GM12878 (cell line): Measurements from ENCODE around the gene RAD18. TPM values are rescaled to one million over a fixed set of nuclear protein-coding genes. Genes with fewer than 3 reads are reported as not detected.

ENCODE experiments used
- ATAC-seq: fragments of 200-7000 bp; cut with Tn5 transposase; 3 replicates; pipeline ENCODE4 v1.9.1; 2020; ENCODE audit warnings: mild to moderate bottlenecking, moderate library complexity
- BruUV-seq: library from RNA; stranded (reverse); fragments of 400-500 nt; replicated peaks from 2 replicates; lab custom pipeline; 2021; lab: Mats Ljungman, UMichigan
- CTCF ChIA-PET: fragments of 300-600 bp; sonication (Branson Sonifier 250); formaldehyde crosslinking; extraction: SDS; loops from one replicate; lab custom pipeline; 2021; ENCODE audit warnings: inconsistent platforms; lab: Yijun Ruan, JAX
- POLR2A ChIA-PET: fragments of 350-600 bp; formaldehyde crosslinking; extraction: SDS; loops from one replicate; lab custom pipeline; 2021; ENCODE audit warnings: inconsistent platforms; lab: Charles Lee
- RAD21 ChIA-PET: fragments of 300-600 bp; sonication (Branson Sonifier 250); formaldehyde crosslinking; loops from one replicate; lab custom pipeline; 2023; ENCODE audit warnings: antibody characterized with exemption; ENCODE audit not compliant: unreplicated experiment; lab: Charles Lee
- SMC1A ChIA-PET: fragments of 300-600 bp; sonication (Branson Sonifier 250); formaldehyde crosslinking; loops from one replicate; lab custom pipeline; 2023; ENCODE audit not compliant: unreplicated experiment, uncharacterized antibody; lab: Charles Lee
- DNase-seq: peaks from one replicate; pipeline ENCODE4 v3.0.0-alpha.2; 2011; ENCODE audit warnings: low read depth, low spot score
- FAIRE-seq: peaks from 3 replicates; lab custom pipeline; 2011; peaks lifted over from hg19 to GRCh38; lab: Jason Lieb, UNC
- H2AFZ ChIP-seq: 2 replicates; pipeline ENCODE4 v1.6.0; 2011; ENCODE audit warnings: low read depth, low read length, control low read depth; ENCODE audit not compliant: control insufficient read depth
- H3K27ac ChIP-seq: 2 replicates; pipeline ENCODE4 v1.5.1; 2011; ENCODE audit warnings: control low read depth; ENCODE audit not compliant: control insufficient read depth, insufficient read depth
- H3K27me3 ChIP-seq, 2 experiments: replicated peaks in 1 of 2; 2 replicates each; pipeline versions ENCODE4 v1.6.0 to v1.6.1; 2011; ENCODE audit warnings: low read length in 1 of 2; ENCODE audit not compliant: control insufficient read depth in 2 of 2, insufficient read depth in 2 of 2
- H3K36me3 ChIP-seq, 2 experiments: 2 replicates each; pipeline ENCODE4 v1.5.1; 2011; ENCODE audit warnings: low read length in 1 of 2; ENCODE audit not compliant: control insufficient read depth in 2 of 2, insufficient read depth in 2 of 2
- H3K4me1 ChIP-seq: 2 replicates; pipeline ENCODE4 v1.6.1; 2011; ENCODE audit warnings: mild to moderate bottlenecking, low read length, moderate library complexity, mixed read lengths; ENCODE audit not compliant: control insufficient read depth, insufficient read depth
- H3K4me2 ChIP-seq: 2 replicates; pipeline ENCODE4 v1.6.0; 2011; ENCODE audit warnings: control low read depth; ENCODE audit not compliant: control insufficient read depth, insufficient read depth
- H3K4me3 ChIP-seq: fragments of 200-600 bp; sonication (generic); 2 replicates; pipeline ENCODE4 v1.5.1; 2016
- H3K79me2 ChIP-seq: 2 replicates; pipeline ENCODE4 v1.6.0; 2011; ENCODE audit warnings: low read length; ENCODE audit not compliant: control insufficient read depth, insufficient read depth
- H3K9ac ChIP-seq: 2 replicates; pipeline ENCODE4 v1.8.0; 2011; ENCODE audit warnings: low read length, control low read depth, mixed read lengths; ENCODE audit not compliant: control insufficient read depth, insufficient read depth
- H3K9me3 ChIP-seq: replicated peaks from 3 replicates; pipeline ENCODE4 v1.5.1; 2011; ENCODE audit warnings: mild to moderate bottlenecking, low read length; ENCODE audit not compliant: control insufficient read depth, insufficient read depth
- H4K20me1 ChIP-seq: 2 replicates; pipeline ENCODE4 v1.6.0; 2011; ENCODE audit not compliant: control insufficient read depth, insufficient read depth
- BCLAF1 ChIP-seq: fragments of 450-650 bp; IDR thresholded peaks from 2 replicates; pipeline ENCODE4 v1.6.1; 2017; ENCODE audit warnings: antibody characterized with exemption, mild to moderate bottlenecking, moderate library complexity
- CBFB ChIP-seq: IDR thresholded peaks from 2 replicates; pipeline ENCODE4 v1.6.1; 2016; ENCODE audit warnings: antibody characterized with exemption, low read depth
- CEBPB ChIP-seq, 2 experiments: fragments of 150-350 bp in 1 of 2; IDR thresholded peaks; 2 replicates each; pipeline ENCODE4 v1.6.1; 2012 to 2014; ENCODE audit warnings: low read depth in 2 of 2, low read length in 2 of 2, borderline replicate concordance in 1 of 2, inconsistent platforms in 1 of 2
- CHD4 ChIP-seq: fragments of 200-600 bp; sonication (generic); IDR thresholded peaks from 2 replicates; pipeline ENCODE4 v1.6.1; 2016; ENCODE audit warnings: mild to moderate bottlenecking
- HDGF ChIP-seq: fragments of 450-650 bp; IDR thresholded peaks from 2 replicates; pipeline ENCODE4 v1.6.1; 2016; ENCODE audit warnings: antibody characterized with exemption
- IRF5 ChIP-seq: fragments of 450-650 bp; IDR thresholded peaks from 2 replicates; pipeline ENCODE4 v1.6.1; 2017; ENCODE audit warnings: borderline replicate concordance
- MEF2A ChIP-seq: IDR thresholded peaks from 2 replicates; pipeline ENCODE4 v1.6.1; 2011; ENCODE audit warnings: low read depth, mild to moderate bottlenecking, low read length, moderate library complexity; ENCODE audit not compliant: insufficient read depth
- NR2F1 ChIP-seq: fragments of 450-650 bp; conservative IDR thresholded peaks from 2 replicates; pipeline ENCODE4 v1.6.1; 2017; ENCODE audit warnings: mild to moderate bottlenecking
- POLR2A ChIP-seq: IDR thresholded peaks from 2 replicates; pipeline ENCODE4 v1.6.1; 2011; ENCODE audit warnings: low read depth, mild to moderate bottlenecking, low read length
- ZNF207 ChIP-seq: fragments of 450-650 bp; IDR thresholded peaks from 2 replicates; pipeline ENCODE4 v1.6.1; 2014; ENCODE audit warnings: antibody characterized with exemption, mild to moderate bottlenecking, borderline replicate concordance
- ZNF592 ChIP-seq: fragments of 450-650 bp; IDR thresholded peaks from 2 replicates; pipeline ENCODE4 v1.6.1; 2017; ENCODE audit warnings: mild to moderate bottlenecking, moderate library complexity
- WGBS: methylation state at CpG from one replicate; pipeline ENCODE4 v1.1.6; 2016; ENCODE audit warnings: low lambda C conversion rate; ENCODE audit not compliant: insufficient replicate concordance, insufficient coverage; ENCODE audit errors: missing lambda C conversion rate; 5-methylcytosine and 5-hydroxymethylcytosine counted together
- in situ Hi-C: fragments of 300-500 bp; cut with MboI; formaldehyde crosslinking; loops from 9 replicates; pipeline ENCODE4 v1.14.3; 2018; ENCODE audit warnings: mixed read lengths
- intact Hi-C: fragments of 100-400 bp; cut with micrococcal nuclease; formaldehyde crosslinking; loops from one replicate; pipeline ENCODE4 v1.14.2; 2022; ENCODE audit not compliant: unreplicated experiment
- polyA plus RNA-seq, 11 experiments: library from polyadenylated mRNA; depleted of rRNA in 4 of 11; unstranded in 6 of 11; stranded (reverse) in 5 of 11; fragments of >200 nt; fragmentation: Nextera tagmentation in 4 of 11; fragmentation: Illumina TruSeq in 1 of 11; extraction: Ambion mirVana in 4 of 11; extraction: Trizol in 1 of 11; gene quantifications; 1 replicate in 1 of 11; 2 replicates in 10 of 11; pipeline versions ENCODE4 v1.2.1 to v1.2.3, GENCODE V29; 2011 to 2016; ENCODE audit warnings: inconsistent platforms in 2 of 11, missing spikeins in 2 of 11, low read depth in 1 of 11
- total RNA-seq, 4 experiments: library from RNA; depleted of rRNA in 3 of 4; stranded (reverse); fragments of >200 nt in 3 of 4; fragmentation: Illumina TruSeq in 1 of 4; extraction: Trizol in 1 of 4; gene quantifications; 2 replicates each; pipeline versions ENCODE4 v1.2.1 to v1.2.3, GENCODE V29; 2013 to 2021

RAD18 gene
- total and polyA plus RNA-seq, 10 of the 15 experiments (the other 5 are each of a cell fraction or from before 2014, with no cell fraction given): 8.7 to 38.6 (median 19.2) TPM

- Histone ChIP-seq H3K4me3 (no peak overlapping the region), H3K4me1 (no peaks in the 10 kb centered on the region), H3K4me2 (no peak overlapping the region), H3K9me3 (no peaks in the 10 kb centered on the region; the same call in 1 of the 3 replicates), H3K9ac (no peak overlapping the region), H3K36me3 (peaks cover 0 to 10% of the 10 kb centered on the region in 2 experiments; a peak in 3 of 4 replicates), H3K27ac (no peak overlapping the region), H4K20me1 (no peaks in the 10 kb centered on the region), H3K27me3 (no peaks in the 10 kb centered on the region), H3K79me2 (no peaks in the 10 kb centered on the region), H2AFZ (no peak overlapping the region)
- WGBS: 88% methylated on average over 4 of the region's 4 CpGs
- TF ChIP-seq CHD4 (no peak), NR2F1 (no peak), CEBPB (IDR thresholded peaks at IDR 0.05; ENCODE audit: borderline replicate concordance in 1 of 2, low read depth in 2 of 2, low read length in 2 of 2) (no peak), CBFB (no peak), ZNF592 (no peak), BCLAF1 (no peak), IRF5 (no peak), MEF2A (no peak), ZNF207 (no peak), POLR2A (no peak), HDGF (no peak)
- ChIA-PET POLR2A (no interaction called here), SMC1A (interaction anchor here (1.2 kb wide), 1 partner anchor 18 kb away, joined by 3 read pairs; no protein-coding TSS in a partner anchor), RAD21 (no interaction called here), CTCF (interaction anchor here (1.7 kb wide), 1 partner anchor 117 kb away, joined by 3 read pairs; the partner anchor contains the start of gene OXTR)
- DNase-seq (no peak), ATAC-seq (no peak), FAIRE-seq (no peak)
- BruUV-seq: no TSS peak
- in situ Hi-C loops: no loop called here
- intact Hi-C loops: no loop called here
These were observed 76.7 kb downstream of the RAD18 start for GRCh38 chr3:8886546-8886945.
